Adrenal gland (tissue), 5 donors: ENCODE data around the gene COL8A1.

Experiments
- CTCF ChIP-seq, 6 experiments: fragments of 450-650 bp in 4 of 6; fragments of 200-600 bp in 2 of 6; sonication (generic) in 1 of 6; IDR thresholded peaks; 1 replicate in 5 of 6; 2 replicates in 1 of 6; pipeline versions ENCODE4 v1.5.1 to v1.8.0; 2016 to 2021; ENCODE audit warnings: antibody characterized with exemption in 6 of 6, mild to moderate bottlenecking in 2 of 6, moderate library complexity in 1 of 6
- POLR2A ChIP-seq, 2 donors: fragments of 450-650 bp; IDR thresholded peaks; one replicate each; pipeline ENCODE4 v1.6.1; 2017; ENCODE audit warnings: antibody characterized with exemption in 2 of 2, mild to moderate bottlenecking in 2 of 2, moderate library complexity in 1 of 2
- donor health status: DM: no; HTN: no; CAD: no.

GRCh38 chr3:99776516-99777209 lies 138.3 kb downstream of the COL8A1 start:
- no peak for TF ChIP-seq CTCF (IDR thresholded peaks at IDR 0.05)
- no peak for TF ChIP-seq POLR2A (IDR thresholded peaks at IDR 0.05)
